GM23338 (cell line): ENCODE results near the gene OR6A2.

Experiments
- CREB1 ChIP-seq: fragments of 250-450 bp; sonication (Bioruptor Pico); IDR thresholded peaks from 2 replicates; pipeline ENCODE4 v1.5.0; 2020; ENCODE audit warnings: low read depth, mild to moderate bottlenecking, moderate library complexity
- CTCF ChIP-seq, 2 experiments: fragments of 200-600 bp in 1 of 2; sonication (generic) in 1 of 2; conservative IDR thresholded peaks; 2 replicates each; pipeline versions ENCODE4 v1.5.1 to v1.6.1; 2016 to 2017; ENCODE audit warnings: antibody characterized with exemption in 2 of 2, low read depth in 2 of 2, mild to moderate bottlenecking in 2 of 2, moderate library complexity in 1 of 2
- EZH2 ChIP-seq: fragments of 200-600 bp; sonication (generic); IDR thresholded peaks from one replicate; pipeline ENCODE4 v1.8.0; 2017; ENCODE audit warnings: antibody characterized with exemption, mild to moderate bottlenecking, low read depth; ENCODE audit not compliant: unreplicated experiment
- EZH2phosphoT487 ChIP-seq: fragments of 200-600 bp; sonication (generic); IDR thresholded peaks from one replicate; pipeline ENCODE4 v1.8.1; 2018; ENCODE audit warnings: antibody characterized with exemption; ENCODE audit not compliant: unreplicated experiment
- JUNB ChIP-seq: IDR thresholded peaks from one replicate; pipeline ENCODE4 v1.6.1; 2016; ENCODE audit warnings: antibody characterized with exemption; ENCODE audit not compliant: unreplicated experiment
- POLR2AphosphoS5 ChIP-seq: IDR thresholded peaks from 2 replicates; pipeline ENCODE4 v1.6.1; 2016; ENCODE audit warnings: antibody characterized with exemption, low read depth
- REST ChIP-seq: IDR thresholded peaks from one replicate; pipeline ENCODE4 v1.6.1; 2018; ENCODE audit warnings: antibody characterized with exemption; ENCODE audit not compliant: unreplicated experiment
- ZNF114 ChIP-seq: fragments of 250-450 bp; sonication (Bioruptor Pico); IDR thresholded peaks from 2 replicates; pipeline ENCODE4 v1.5.0; 2020; ENCODE audit warnings: mild to moderate bottlenecking, moderate library complexity
- ZNF331 ChIP-seq: fragments of 250-450 bp; sonication (Bioruptor Pico); IDR thresholded peaks from 2 replicates; pipeline ENCODE4 v1.5.0; 2020; ENCODE audit warnings: low read depth, mild to moderate bottlenecking, moderate library complexity
- ZNF462 ChIP-seq: fragments of 250-450 bp; sonication (Bioruptor Pico); IDR thresholded peaks from 2 replicates; pipeline ENCODE4 v1.5.0; 2020; ENCODE audit warnings: mild to moderate bottlenecking, moderate library complexity

- TF ChIP-seq ZNF331 (no peak), EZH2 (no peak), EZH2phosphoT487 (no peak), CTCF (conservative IDR thresholded peaks at IDR 0.05; ENCODE audit: low read depth in 2 of 2) (no peak), POLR2AphosphoS5 (no peak), REST (no peak), ZNF114 (CRISPR knock-in tag) (no peak), CREB1 (CRISPR knock-in tag) (no peak), JUNB (no peak), ZNF462 (CRISPR knock-in tag) (no peak)
These were observed 14.2 kb upstream of the OR6A2 start for GRCh38 chr11:6813656-6814055.
